PC-9 (cell line): Measurements from ENCODE around the gene LIN28B.

ENCODE experiments used
- CTCF ChIP-seq: fragments of 200-600 bp; sonication (generic); conservative IDR thresholded peaks from 2 replicates; pipeline ENCODE4 v1.6.1; 2017; ENCODE audit warnings: mixed run types, antibody characterized with exemption, mild to moderate bottlenecking, moderate library complexity
- EZH2 ChIP-seq: fragments of 200-600 bp; sonication (generic); IDR thresholded peaks from 2 replicates; pipeline ENCODE4 v1.8.0; 2017; ENCODE audit warnings: antibody characterized with exemption, low read depth

DNA sequence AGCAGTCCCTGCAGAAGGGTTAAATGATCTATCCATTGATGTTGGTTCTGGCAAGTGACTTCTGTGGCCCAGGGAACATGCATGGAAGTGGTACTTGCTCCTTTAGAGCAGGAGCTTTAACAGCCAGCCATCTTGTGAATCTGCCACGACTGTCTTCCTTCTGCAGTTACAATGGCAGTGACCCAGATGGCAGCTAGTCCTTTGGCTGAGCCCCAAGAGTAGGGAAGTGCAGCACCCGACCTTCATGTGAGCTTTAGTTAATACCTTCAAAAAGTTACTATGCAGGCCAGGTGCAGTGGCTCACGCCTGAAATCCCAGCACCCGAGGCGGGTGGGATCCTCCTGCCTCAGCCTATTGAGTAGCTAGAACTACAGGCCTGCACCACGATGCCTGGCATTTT, 156.5 kb downstream of the LIN28B start:
- no peak for TF ChIP-seq CTCF
- TF ChIP-seq EZH2 = no peak
